ENCODE measurements around the gene ITPKC. TPM values are rescaled to one million over a fixed set of nuclear protein-coding genes. Genes with fewer than 3 reads are reported as not detected.

The ITPKC gene
- total RNA-seq, 1 experiment from 2014 or later, result 11.4 TPM

DNA sequence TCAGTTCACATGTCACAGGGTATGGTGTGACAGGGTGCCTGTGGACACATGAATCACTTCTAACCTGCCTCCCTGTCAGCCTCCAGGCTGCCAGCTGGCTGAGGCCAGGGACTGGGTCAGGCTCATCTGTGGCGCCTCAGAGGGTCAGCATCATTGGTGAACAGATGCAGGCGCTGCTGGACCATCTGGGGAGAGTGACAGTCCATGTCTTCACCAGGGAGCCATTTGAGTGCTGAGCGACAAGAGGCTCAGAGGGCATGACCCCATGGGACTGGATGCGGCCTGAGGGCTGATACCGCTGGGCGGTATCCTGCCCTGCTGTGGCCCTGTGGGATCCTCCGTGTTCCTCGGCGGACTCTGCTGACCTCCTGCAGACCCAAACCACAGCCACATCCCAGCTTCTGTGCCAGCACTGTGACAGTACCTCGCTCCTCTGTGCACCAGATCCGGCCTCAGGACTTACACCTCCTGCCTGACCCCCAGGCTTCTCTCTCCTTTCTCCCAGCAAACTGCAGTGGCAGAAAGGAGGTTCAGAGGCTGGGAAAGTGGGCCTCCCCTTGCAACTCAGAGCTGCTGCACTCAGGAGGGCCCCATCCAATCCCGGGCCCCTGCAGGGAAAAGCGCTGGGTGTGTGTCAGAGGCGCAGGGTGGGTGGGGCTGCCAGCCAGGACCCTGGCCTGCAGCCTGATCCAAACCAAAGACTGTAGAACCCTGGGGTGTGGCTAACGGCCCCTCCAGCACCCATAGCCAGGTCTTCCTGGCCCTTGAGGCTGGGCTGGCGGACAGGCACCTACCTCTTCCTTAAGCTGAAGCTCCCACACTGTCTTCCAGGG lies 23.2 kb downstream of the ITPKC start:
- H3K79me2 ChIP-seq (ENCODE audit: insufficient read depth, low read length), result no peaks in the 10 kb centered on the region
- H3K4me1 ChIP-seq (ENCODE audit: control insufficient read depth in 1 of 2, insufficient read depth in 2 of 2, low read length in 2 of 2), result peaks cover 9 to 11% of the 10 kb centered on the region in 2 experiments
- H3K9me2 ChIP-seq (ENCODE audit: insufficient read depth), result no peaks in the 10 kb centered on the region
- ATAC-seq (no peak), DNase-seq (ENCODE audit: low read depth, low spot score) (no peak)
- BruUV-seq (replicated peaks), result no TSS peak
- H3K4me3 ChIP-seq (replicated peaks in 1 of 2; ENCODE audit: low read depth in 1 of 2, low read length in 2 of 2), result no peak overlapping the region
- no peak overlapping the region for H3K27ac ChIP-seq (ENCODE audit: low read depth, low read length)
- CTCF ChIA-PET, result no interaction called here
- H4K20me1 ChIP-seq (ENCODE audit: insufficient read depth), result no peaks in the 10 kb centered on the region
- H2AFZ ChIP-seq (ENCODE audit: low read depth, low read length, poor library complexity, severe bottlenecking), result no peak overlapping the region
- TF ChIP-seq SIN3A (IDR thresholded peaks at IDR 0.05; ENCODE audit: low read depth) (no peak), EZH2phosphoT487 (IDR thresholded peaks at IDR 0.05; ENCODE audit: borderline replicate concordance) (no peak), JUND (IDR thresholded peaks at IDR 0.05) (no peak), SRF (IDR thresholded peaks at IDR 0.05; ENCODE audit: low read depth) (no peak), TCF7L2 (IDR thresholded peaks at IDR 0.05; ENCODE audit: borderline replicate concordance, extremely low read depth, insufficient read depth, insufficient read length) (no peak)
- intact Hi-C loops (cut with micrococcal nuclease), result no loop called here
- RAD21 ChIA-PET (ENCODE audit: low non-redundant PET in 1 of 2, low total read pairs in 2 of 2, uncharacterized antibody in 2 of 2, unreplicated experiment in 2 of 2), result no interaction called here
- no peak overlapping the region for H3K9ac ChIP-seq (ENCODE audit: low read length)
- H3K36me3 ChIP-seq (ENCODE audit: control insufficient read depth in 1 of 2, insufficient read depth in 2 of 2, low read length in 2 of 2), result peaks cover 2 to 7% of the 10 kb centered on the region in 2 experiments; a peak in 1 of 4 replicates
- POLR2A ChIA-PET, result no interaction called here
- no peaks in the 10 kb centered on the region for H3K27me3 ChIP-seq (ENCODE audit: insufficient read depth, low read length)
- no peak overlapping the region for H3K4me2 ChIP-seq (ENCODE audit: low read length)
- H3K9me3 ChIP-seq (ENCODE audit: control insufficient read depth in 1 of 2, insufficient read depth in 1 of 2, low read depth in 1 of 2, low read length in 2 of 2), result no peaks in the 10 kb centered on the region

- H3K4me2 ChIP-seq (ENCODE audit: low read length), result no peak overlapping the region
- ChIA-PET CTCF (no interaction called here), POLR2A (interaction anchor here (2.2 kb wide), 1 partner anchor 10 kb away, joined by 7 read pairs; the partner anchor contains the start of gene ACTMAP), RAD21 (ENCODE audit: low non-redundant PET in 1 of 2, low total read pairs in 2 of 2, uncharacterized antibody in 2 of 2, unreplicated experiment in 2 of 2) (no interaction called here)
- no peaks in the 10 kb centered on the region for H3K9me3 ChIP-seq (ENCODE audit: control insufficient read depth in 1 of 2, insufficient read depth in 1 of 2, low read depth in 1 of 2, low read length in 2 of 2)
- H3K27ac ChIP-seq (ENCODE audit: low read depth, low read length), result no peak overlapping the region
- ATAC-seq (no peak), DNase-seq (ENCODE audit: low read depth, low spot score) (no peak)
- intact Hi-C loops (cut with micrococcal nuclease), result no loop called here
- H4K20me1 ChIP-seq (ENCODE audit: insufficient read depth), result no peaks in the 10 kb centered on the region
- 0 out of 4 replicates have a peak, but pooled peaks cover under 1% of the 10 kb centered on the region in 2 experiments for H3K36me3 ChIP-seq (ENCODE audit: control insufficient read depth in 1 of 2, insufficient read depth in 2 of 2, low read length in 2 of 2)
- no peaks in the 10 kb centered on the region for H3K9me2 ChIP-seq (ENCODE audit: insufficient read depth)
- no peak overlapping the region for H2AFZ ChIP-seq (ENCODE audit: low read depth, low read length, poor library complexity, severe bottlenecking)
- H3K79me2 ChIP-seq (ENCODE audit: insufficient read depth, low read length), result no peaks in the 10 kb centered on the region
- no peak overlapping the region for H3K9ac ChIP-seq (ENCODE audit: low read length)
- peaks cover 8 to 11% of the 10 kb centered on the region in 2 experiments; a peak in 2 of 4 replicates for H3K4me1 ChIP-seq (ENCODE audit: control insufficient read depth in 1 of 2, insufficient read depth in 2 of 2, low read length in 2 of 2)
- H3K27me3 ChIP-seq (ENCODE audit: insufficient read depth, low read length), result no peaks in the 10 kb centered on the region
- no peak for TF ChIP-seq RAD21 (IDR thresholded peaks at IDR 0.05; ENCODE audit: low read depth)
- BruUV-seq (replicated peaks), result no TSS peak
- H3K4me3 ChIP-seq (replicated peaks in 1 of 2; ENCODE audit: low read depth in 1 of 2, low read length in 2 of 2), result no peak overlapping the region
Observed at GRCh38 chr19:40740747-40741146, 23.8 kb downstream of the ITPKC start.
